ENCODE results near the gene CROCC2. TPM values are rescaled to one million over a fixed set of nuclear protein-coding genes. Genes with fewer than 3 reads are reported as not detected.
A peak's percentile ranks its signal among the peaks of the same experiment; 100 is the strongest.

CROCC2 gene
- total RNA-seq, 1 donor from 2014 or later, result not detected

GRCh38 chr2:240903191-240904060, 2.7 kb upstream of the CROCC2 start:
- Histone ChIP-seq H3K36me3 (no peaks in the 10 kb centered on the region), H3K4me1 (peaks cover 31% of the 10 kb centered on the region), H3K4me3 (no peak overlapping the region), H3K27ac (replicated peaks) (no peak overlapping the region), H3K27me3 (ENCODE audit: low read depth) (peaks cover 29% of the 10 kb centered on the region), H3K9me3 (replicated peaks) (peaks cover 9% of the 10 kb centered on the region)
- intact Hi-C loops (cut with micrococcal nuclease), result no loop called here
- no peak for TF ChIP-seq CTCF (IDR thresholded peaks at IDR 0.05; ENCODE audit: borderline replicate concordance)
- peak; percentile 6 for DNase-seq

GRCh38 chr2:240904216-240905175, 1.6 kb upstream of the CROCC2 start:
- TF ChIP-seq CTCF (IDR thresholded peaks at IDR 0.05; ENCODE audit: borderline replicate concordance), result no peak
- peaks cover 29% of the 10 kb centered on the region for H3K27me3 ChIP-seq (ENCODE audit: low read depth)
- peak; percentile 10 for DNase-seq

GRCh38 chr2:240905176-240905781, 857 bp upstream of the CROCC2 start:
- H3K9me3 ChIP-seq (replicated peaks), result peaks cover 9% of the 10 kb centered on the region
- H3K27ac ChIP-seq (replicated peaks), result no peak overlapping the region
- no peak overlapping the region for H3K4me3 ChIP-seq
- TF ChIP-seq CTCF (IDR thresholded peaks at IDR 0.05; ENCODE audit: borderline replicate concordance), result no peak
- DNase-seq, result no peak
- peaks cover 19% of the 10 kb centered on the region for H3K4me1 ChIP-seq
- H3K27me3 ChIP-seq (ENCODE audit: low read depth), result peaks cover 34% of the 10 kb centered on the region
- no peaks in the 10 kb centered on the region for H3K36me3 ChIP-seq
- intact Hi-C loops (cut with micrococcal nuclease), result no loop called here

More at GRCh38 chr2:240904216-240905175, 1.6 kb upstream of the CROCC2 start:
- Histone ChIP-seq H3K27ac (replicated peaks) (no peak overlapping the region), H3K36me3 (no peaks in the 10 kb centered on the region), H3K9me3 (replicated peaks) (peaks cover 9% of the 10 kb centered on the region), H3K4me3 (no peak overlapping the region), H3K4me1 (peaks cover 20% of the 10 kb centered on the region)
- intact Hi-C loops (cut with micrococcal nuclease), result no loop called here

- Histone ChIP-seq H3K9me3 (replicated peaks) (no peaks in the 10 kb centered on the region), H3K27me3 (ENCODE audit: low read depth) (peaks cover 32% of the 10 kb centered on the region), H3K36me3 (no peaks in the 10 kb centered on the region), H3K4me3 (no peak overlapping the region), H3K27ac (replicated peaks) (no peak overlapping the region), H3K4me1 (peaks cover 19% of the 10 kb centered on the region)
- intact Hi-C loops (cut with micrococcal nuclease), result no loop called here
- TF ChIP-seq CTCF (IDR thresholded peaks at IDR 0.05; ENCODE audit: borderline replicate concordance), result no peak
- DNase-seq, result no peak
Measured at GRCh38 chr2:240906911-240907590, 915 bp downstream of the CROCC2 start.
